PC-9 (cell line): ENCODE results near the gene RELCH.

Experiments used
- CTCF ChIP-seq: fragments of 200-600 bp; sonication (generic); conservative IDR thresholded peaks from 2 replicates; pipeline ENCODE4 v1.6.1; 2017; ENCODE audit warnings: mixed run types, antibody characterized with exemption, mild to moderate bottlenecking, moderate library complexity
- EZH2 ChIP-seq: fragments of 200-600 bp; sonication (generic); IDR thresholded peaks from 2 replicates; pipeline ENCODE4 v1.8.0; 2017; ENCODE audit warnings: antibody characterized with exemption, low read depth

- no peak for TF ChIP-seq CTCF
- TF ChIP-seq EZH2: no peak
Measured at GRCh38 chr18:62239475-62239874, 52.4 kb downstream of the RELCH start.
